D721Med (cell line): Measurements from ENCODE around the gene ILRUN.
"Not testable (repeated sequence)": the region's sequence is repeated elsewhere in the genome, so short reads cannot be mapped to it uniquely, and the experiment has no call there.

Experiments
- DNase-seq: peaks from one replicate; pipeline ENCODE4 v3.0.0; 2011; ENCODE audit warnings: low spot score; ENCODE audit not compliant: insufficient read length
- FAIRE-seq: peaks from 2 replicates; lab custom pipeline; 2011; peaks lifted over from hg19 to GRCh38; lab: Jason Lieb, UNC
- TF ChIP-seq, protein P1 (sequence below): IDR thresholded peaks from 2 replicates; pipeline ENCODE4 v1.5.1; 2012; ENCODE audit warnings: mild to moderate bottlenecking, control low read depth; ENCODE audit not compliant: insufficient read depth; ENCODE audit errors: missing control alignments

Gene ILRUN

GRCh38 chr6:34731393-34732060, 35.0 kb upstream of the ILRUN start:
- FAIRE-seq, result no peak

DNA sequence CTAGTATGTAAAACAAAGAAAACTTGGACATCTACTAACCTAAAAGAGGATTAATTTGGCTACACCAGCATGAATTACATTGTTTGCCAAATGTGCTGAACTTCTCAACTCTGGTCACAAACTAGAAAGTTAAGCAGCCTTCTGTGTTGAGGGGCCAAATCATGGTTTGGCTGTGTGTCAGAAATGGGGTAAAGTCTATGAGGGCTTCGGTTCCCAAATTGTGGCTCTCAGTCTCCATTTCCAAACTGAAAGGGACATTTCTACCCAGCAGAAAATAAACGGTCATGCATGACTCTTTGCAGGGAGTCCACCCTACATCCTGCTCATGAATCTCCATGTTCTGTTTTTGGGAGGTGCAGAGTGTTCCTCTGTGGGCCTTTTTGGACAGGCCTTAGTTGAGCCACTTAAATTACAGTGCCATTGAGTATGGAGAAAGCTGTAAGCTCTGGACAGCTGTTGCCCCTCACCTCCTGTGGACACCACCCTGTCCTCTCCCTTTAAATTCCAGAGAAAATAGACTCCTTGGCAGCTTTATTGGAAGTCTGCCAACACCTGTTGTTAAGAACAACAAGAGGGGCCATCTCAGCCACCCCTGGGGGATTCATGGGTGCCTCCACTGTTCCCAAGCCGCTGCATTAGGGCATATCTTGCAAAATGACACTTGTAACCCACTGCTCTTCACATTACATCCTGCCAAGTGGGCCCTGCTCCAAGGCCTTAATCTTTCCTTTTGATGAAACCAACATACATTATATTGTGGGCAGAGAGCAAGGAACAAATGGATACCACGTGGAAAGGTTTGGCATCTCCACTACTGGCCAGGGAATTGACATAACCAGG, 33.3 kb upstream of the ILRUN start:
- no peak for DNase-seq
- FAIRE-seq, result no peak

More at GRCh38 chr6:34731393-34732060, 35.0 kb upstream of the ILRUN start:
- TF ChIP-seq, protein P1, sequence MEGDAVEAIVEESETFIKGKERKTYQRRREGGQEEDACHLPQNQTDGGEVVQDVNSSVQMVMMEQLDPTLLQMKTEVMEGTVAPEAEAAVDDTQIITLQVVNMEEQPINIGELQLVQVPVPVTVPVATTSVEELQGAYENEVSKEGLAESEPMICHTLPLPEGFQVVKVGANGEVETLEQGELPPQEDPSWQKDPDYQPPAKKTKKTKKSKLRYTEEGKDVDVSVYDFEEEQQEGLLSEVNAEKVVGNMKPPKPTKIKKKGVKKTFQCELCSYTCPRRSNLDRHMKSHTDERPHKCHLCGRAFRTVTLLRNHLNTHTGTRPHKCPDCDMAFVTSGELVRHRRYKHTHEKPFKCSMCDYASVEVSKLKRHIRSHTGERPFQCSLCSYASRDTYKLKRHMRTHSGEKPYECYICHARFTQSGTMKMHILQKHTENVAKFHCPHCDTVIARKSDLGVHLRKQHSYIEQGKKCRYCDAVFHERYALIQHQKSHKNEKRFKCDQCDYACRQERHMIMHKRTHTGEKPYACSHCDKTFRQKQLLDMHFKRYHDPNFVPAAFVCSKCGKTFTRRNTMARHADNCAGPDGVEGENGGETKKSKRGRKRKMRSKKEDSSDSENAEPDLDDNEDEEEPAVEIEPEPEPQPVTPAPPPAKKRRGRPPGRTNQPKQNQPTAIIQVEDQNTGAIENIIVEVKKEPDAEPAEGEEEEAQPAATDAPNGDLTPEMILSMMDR, result no peak
- DNase-seq, result no peak

DNA sequence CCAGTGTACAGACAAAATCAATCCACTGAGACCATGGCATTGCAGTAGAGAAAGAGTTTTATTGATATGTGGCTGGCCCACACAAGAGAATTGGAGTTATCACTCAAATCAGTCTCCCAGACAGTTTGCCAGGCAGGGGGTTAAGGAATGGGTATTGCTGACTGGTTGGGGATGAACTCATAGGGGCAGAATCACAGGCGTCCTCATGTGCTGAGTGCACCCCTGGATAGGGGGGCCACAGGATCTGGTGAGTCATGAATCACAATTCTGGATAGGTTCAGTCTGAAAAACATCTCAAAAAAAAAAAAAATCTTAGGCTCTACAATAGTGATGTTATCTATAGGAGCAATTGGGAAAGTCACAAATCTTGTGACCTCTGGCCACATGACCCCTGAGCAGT, 29.5 kb upstream of the ILRUN start:
- no peak for DNase-seq
- no peak for FAIRE-seq
- TF ChIP-seq, protein P1, result no peak

More for the DNA sequence above, 33.3 kb upstream of the ILRUN start:
- TF ChIP-seq, protein P1, result no peak

DNA sequence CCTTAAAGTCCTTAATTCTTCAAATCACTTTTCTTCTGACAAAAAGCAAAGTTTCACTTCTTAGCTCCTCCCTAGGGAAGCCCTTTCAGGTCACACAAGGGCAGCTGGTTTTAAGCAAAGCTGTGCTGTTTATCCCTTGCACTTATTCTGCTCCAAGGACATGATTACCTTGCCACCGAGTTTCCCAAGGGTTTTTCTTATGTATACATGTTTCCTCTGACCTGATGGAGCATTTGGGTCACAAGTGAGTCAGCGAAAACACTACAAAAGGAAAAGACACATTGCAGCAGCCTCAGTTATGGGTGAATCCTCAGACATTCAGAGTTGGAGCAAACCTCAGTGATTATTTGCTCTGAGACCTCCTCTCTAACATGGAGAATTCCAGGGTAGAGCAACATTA, 26.6 kb upstream of the ILRUN start:
- FAIRE-seq, result no peak

GRCh38 chr6:34722451-34722850, 25.9 kb upstream of the ILRUN start:
- FAIRE-seq, result no peak
- DNase-seq, result no peak
- TF ChIP-seq, protein P1, result no peak

More for the DNA sequence above, 26.6 kb upstream of the ILRUN start:
- TF ChIP-seq, protein P1, result no peak
- DNase-seq, result no peak

DNA sequence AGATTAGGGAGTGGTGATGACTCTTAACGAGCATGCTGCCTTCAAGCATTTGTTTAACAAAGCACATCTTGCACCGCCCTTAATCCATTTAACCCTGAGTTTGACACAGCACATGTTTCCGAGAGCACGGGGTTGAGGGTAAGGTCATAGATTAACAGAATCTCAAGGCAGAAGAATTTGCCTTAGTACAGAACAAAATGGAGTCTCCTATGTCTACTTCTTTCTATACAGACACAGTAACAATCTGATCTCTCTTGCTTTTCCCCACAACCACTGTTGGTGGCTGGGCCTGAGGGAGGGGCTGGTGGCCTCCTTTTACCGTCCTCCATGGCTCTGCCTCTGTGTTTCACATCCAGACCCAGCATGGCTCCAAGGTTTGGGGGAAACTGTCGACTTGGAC, 23.6 kb upstream of the ILRUN start:
- DNase-seq, FAIRE-seq: not testable (repeated sequence)

DNA sequence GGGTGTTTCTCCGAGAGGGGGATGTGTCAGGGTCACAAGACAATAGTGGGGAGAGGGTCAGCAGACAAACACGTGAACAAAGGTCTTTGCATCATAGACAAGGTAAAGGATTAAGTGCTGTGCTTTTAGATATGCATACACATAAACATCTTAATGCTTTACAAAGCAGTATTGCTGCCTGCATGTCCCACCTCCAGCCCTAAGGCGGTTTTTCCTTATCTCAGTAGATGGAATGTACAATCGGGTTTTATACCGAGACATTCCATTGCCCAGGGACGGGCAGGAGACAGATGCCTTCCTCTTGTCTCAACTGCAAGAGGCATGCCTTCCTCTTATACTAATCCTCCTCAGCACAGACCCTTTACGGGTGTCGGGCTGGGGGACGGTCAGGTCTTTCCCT, 23.1 kb upstream of the ILRUN start:
- not testable (repeated sequence) for DNase-seq, FAIRE-seq

DNA sequence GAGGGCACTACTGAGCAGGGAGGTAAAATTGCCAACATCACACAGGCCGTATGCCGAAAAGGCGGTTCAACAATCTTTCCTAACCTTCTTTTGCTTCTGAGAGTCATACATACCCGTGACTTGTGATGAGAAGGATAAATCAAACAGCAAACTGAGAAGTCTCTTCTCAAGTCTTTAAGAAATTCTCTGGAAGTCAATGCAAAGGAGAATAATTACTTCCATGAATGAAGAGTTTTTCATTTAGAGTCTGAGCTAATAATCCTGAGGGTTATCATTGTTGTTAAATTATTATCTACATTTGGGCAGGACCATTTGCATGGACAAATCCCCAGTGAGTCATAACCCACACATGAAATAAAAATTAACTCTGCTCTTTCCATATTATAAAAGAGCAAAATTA, 22.4 kb upstream of the ILRUN start:
- FAIRE-seq (no peak), DNase-seq (no peak)
- TF ChIP-seq, protein P1, result no peak
